ENCODE results near the gene CALHM5. TPM values are rescaled to one million over a fixed set of nuclear protein-coding genes. Genes with fewer than 3 reads are reported as not detected.

Gene CALHM5
- total and polyA plus RNA-seq, 3 donors from 2014 or later = 1.5 to 2.0 (median 2.0) TPM

GRCh38 chr6:116475141-116475540 is 36.3 kb upstream of the CALHM5 start:
- intact Hi-C loops (cut with DNase I; ENCODE audit: low total_unique reads) = no loop called here
- 53 to 65% methylated on average over 1 of the region's 1 CpG for WGBS, 2 donors
- no peak overlapping the region for H3K4me3 ChIP-seq
- H3K4me1 ChIP-seq = no peaks in the 10 kb centered on the region
- no peak overlapping the region for H3K27ac ChIP-seq
- no peaks in the 10 kb centered on the region for H3K27me3 ChIP-seq
- DNase-seq = no peak
- TF ChIP-seq, protein P1, sequence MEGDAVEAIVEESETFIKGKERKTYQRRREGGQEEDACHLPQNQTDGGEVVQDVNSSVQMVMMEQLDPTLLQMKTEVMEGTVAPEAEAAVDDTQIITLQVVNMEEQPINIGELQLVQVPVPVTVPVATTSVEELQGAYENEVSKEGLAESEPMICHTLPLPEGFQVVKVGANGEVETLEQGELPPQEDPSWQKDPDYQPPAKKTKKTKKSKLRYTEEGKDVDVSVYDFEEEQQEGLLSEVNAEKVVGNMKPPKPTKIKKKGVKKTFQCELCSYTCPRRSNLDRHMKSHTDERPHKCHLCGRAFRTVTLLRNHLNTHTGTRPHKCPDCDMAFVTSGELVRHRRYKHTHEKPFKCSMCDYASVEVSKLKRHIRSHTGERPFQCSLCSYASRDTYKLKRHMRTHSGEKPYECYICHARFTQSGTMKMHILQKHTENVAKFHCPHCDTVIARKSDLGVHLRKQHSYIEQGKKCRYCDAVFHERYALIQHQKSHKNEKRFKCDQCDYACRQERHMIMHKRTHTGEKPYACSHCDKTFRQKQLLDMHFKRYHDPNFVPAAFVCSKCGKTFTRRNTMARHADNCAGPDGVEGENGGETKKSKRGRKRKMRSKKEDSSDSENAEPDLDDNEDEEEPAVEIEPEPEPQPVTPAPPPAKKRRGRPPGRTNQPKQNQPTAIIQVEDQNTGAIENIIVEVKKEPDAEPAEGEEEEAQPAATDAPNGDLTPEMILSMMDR (IDR thresholded peaks at IDR 0.05) = no peak
- no peak for TF ChIP-seq POLR2A (IDR thresholded peaks at IDR 0.05)
- no peaks in the 10 kb centered on the region for H3K9me3 ChIP-seq
- no peaks in the 10 kb centered on the region for H3K36me3 ChIP-seq (ENCODE audit: low read depth, missing control alignments)

DNA sequence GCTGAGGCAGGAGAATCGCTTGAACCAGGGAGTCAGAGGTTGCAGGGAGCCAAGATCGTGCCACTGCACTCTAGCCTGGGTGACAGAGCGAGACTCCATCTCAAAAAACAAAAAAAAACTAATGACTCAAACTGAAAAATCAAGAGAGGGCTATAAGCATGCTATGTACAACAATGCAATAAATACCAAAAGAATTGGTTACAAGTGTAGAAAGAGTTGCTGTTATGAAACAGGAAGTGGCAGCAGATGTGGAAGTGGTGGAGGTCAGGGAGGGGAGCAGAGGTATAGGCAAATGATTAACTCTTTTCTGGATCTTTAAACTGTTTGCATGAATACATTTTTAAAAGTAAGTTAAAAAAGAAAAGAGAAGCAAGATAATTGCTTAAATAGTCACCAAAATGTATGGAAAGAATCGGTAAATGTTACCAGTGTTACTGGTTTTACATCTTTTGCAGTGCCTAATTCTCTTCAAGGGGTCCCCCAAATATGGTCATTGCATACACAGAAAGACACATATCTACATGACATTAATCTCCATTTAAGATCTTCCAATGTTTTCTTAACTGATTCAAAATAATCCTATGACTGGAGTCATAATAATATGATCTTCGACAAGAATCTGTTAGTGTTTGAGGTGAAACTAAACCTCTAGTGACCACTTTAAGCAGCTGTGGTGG is 35.3 kb upstream of the CALHM5 start:
- no peak overlapping the region for H3K27ac ChIP-seq
- H3K27me3 ChIP-seq = no peaks in the 10 kb centered on the region
- no peaks in the 10 kb centered on the region for H3K4me1 ChIP-seq
- H3K36me3 ChIP-seq (ENCODE audit: low read depth, missing control alignments) = no peaks in the 10 kb centered on the region
- no peak for DNase-seq
- H3K9me3 ChIP-seq = no peaks in the 10 kb centered on the region
- TF ChIP-seq POLR2A (IDR thresholded peaks at IDR 0.05) = no peak
- TF ChIP-seq, protein P1 (IDR thresholded peaks at IDR 0.05) = no peak
- WGBS, 2 donors = 67 to 77% methylated on average over 5 of the region's 5 CpGs
- H3K4me3 ChIP-seq = no peak overlapping the region
- intact Hi-C loops (cut with DNase I; ENCODE audit: low total_unique reads) = no loop called here

- TF ChIP-seq, protein P1 (IDR thresholded peaks at IDR 0.05) = no peak
- no peak for TF ChIP-seq POLR2A (IDR thresholded peaks at IDR 0.05)
- H3K27me3 ChIP-seq = no peaks in the 10 kb centered on the region
- 77 to 86% methylated on average over 1 of the region's 1 CpG for WGBS, 2 donors
- no peaks in the 10 kb centered on the region for H3K9me3 ChIP-seq
- intact Hi-C loops (cut with DNase I; ENCODE audit: low total_unique reads) = no loop called here
- DNase-seq = no peak
- H3K4me3 ChIP-seq = no peak overlapping the region
- H3K4me1 ChIP-seq = no peaks in the 10 kb centered on the region
- H3K36me3 ChIP-seq (ENCODE audit: low read depth, missing control alignments) = no peaks in the 10 kb centered on the region
- H3K27ac ChIP-seq = no peak overlapping the region
Measured at GRCh38 chr6:116482780-116483179, 28.7 kb upstream of the CALHM5 start.

DNA sequence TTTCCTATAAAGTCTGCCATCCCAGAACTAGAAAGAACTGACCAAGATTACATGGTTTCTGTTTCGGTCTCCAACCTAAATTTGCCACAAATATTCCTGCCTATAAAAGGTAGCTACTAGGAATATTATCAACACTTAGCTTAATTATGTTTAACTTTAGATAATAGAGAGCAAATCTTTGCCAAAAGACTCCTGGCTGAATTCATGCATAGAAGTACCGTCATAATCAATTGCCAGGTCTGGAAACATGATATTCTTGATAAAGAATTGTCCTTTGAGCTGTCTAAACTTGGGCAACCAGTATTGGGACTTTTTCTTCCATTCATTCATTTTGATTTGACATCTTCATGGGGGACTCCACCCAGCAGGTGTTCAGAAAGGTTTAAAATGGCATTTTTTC is 27.8 kb upstream of the CALHM5 start:
- Histone ChIP-seq H3K4me3 (no peak overlapping the region), H3K27ac (no peak overlapping the region), H3K4me1 (no peaks in the 10 kb centered on the region), H3K27me3 (no peaks in the 10 kb centered on the region), H3K36me3 (ENCODE audit: low read depth, missing control alignments) (no peaks in the 10 kb centered on the region), H3K9me3 (no peaks in the 10 kb centered on the region)
- DNase-seq = no peak
- 83 to 93% methylated on average over 2 of the region's 2 CpGs for WGBS, 2 donors
- intact Hi-C loops (cut with DNase I; ENCODE audit: low total_unique reads) = no loop called here
- TF ChIP-seq, protein P1 (IDR thresholded peaks at IDR 0.05) = no peak
- no peak for TF ChIP-seq POLR2A (IDR thresholded peaks at IDR 0.05)

- Histone ChIP-seq H3K4me1 (no peaks in the 10 kb centered on the region), H3K27ac (no peak overlapping the region), H3K4me3 (no peak overlapping the region), H3K36me3 (ENCODE audit: low read depth, missing control alignments) (no peaks in the 10 kb centered on the region), H3K27me3 (no peaks in the 10 kb centered on the region), H3K9me3 (no peaks in the 10 kb centered on the region)
- no peak for TF ChIP-seq POLR2A (IDR thresholded peaks at IDR 0.05)
- TF ChIP-seq, protein P1 (IDR thresholded peaks at IDR 0.05) = no peak
- WGBS, 2 donors = 69 to 82% methylated on average over 5 of the region's 5 CpGs
- no peak for DNase-seq
- intact Hi-C loops (cut with DNase I; ENCODE audit: low total_unique reads) = no loop called here
Measured at GRCh38 chr6:116485559-116486184, 25.8 kb upstream of the CALHM5 start.
